ENCODE data around the gene TRMT5. TPM values are rescaled to one million over a fixed set of nuclear protein-coding genes. Genes with fewer than 3 reads are reported as not detected.

The TRMT5 gene
- total and polyA plus RNA-seq, 7 donors: 1.2 to 16.9 (median 7.2) TPM

DNA sequence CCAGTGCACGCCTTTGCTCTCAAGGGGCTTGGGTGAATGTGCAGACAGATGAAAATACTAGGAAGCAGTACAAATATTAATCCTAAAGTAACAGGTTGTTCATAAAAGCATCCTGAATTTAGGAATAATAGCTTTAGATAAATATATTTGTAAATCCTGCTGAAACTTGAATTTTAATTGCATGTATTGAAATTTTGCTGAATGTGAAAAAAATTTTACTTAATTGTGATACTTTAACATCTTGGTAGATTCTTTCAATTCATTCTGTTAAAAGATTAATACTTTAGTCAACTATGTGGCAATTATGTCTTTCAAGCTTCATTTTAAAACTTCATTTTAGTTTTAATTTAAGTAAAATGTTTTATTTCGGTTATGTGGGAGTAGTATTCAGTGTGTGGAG, 5.6 kb upstream of the TRMT5 start:
- intact Hi-C loops (cut with DNase I): no loop called here
- Histone ChIP-seq H3K4me1 (peaks cover 0 to 12% (median 6%) of the 10 kb centered on the region in 4 donors), H3K27me3 (no peaks in the 10 kb centered on the region), H3K4me3 (no peak overlapping the region), H3K27ac (no peak overlapping the region), H3K36me3 (peaks cover 0 to 49% (median 6%) of the 10 kb centered on the region in 4 donors), H3K9me3 (no peaks in the 10 kb centered on the region)
- TF ChIP-seq, protein P1, sequence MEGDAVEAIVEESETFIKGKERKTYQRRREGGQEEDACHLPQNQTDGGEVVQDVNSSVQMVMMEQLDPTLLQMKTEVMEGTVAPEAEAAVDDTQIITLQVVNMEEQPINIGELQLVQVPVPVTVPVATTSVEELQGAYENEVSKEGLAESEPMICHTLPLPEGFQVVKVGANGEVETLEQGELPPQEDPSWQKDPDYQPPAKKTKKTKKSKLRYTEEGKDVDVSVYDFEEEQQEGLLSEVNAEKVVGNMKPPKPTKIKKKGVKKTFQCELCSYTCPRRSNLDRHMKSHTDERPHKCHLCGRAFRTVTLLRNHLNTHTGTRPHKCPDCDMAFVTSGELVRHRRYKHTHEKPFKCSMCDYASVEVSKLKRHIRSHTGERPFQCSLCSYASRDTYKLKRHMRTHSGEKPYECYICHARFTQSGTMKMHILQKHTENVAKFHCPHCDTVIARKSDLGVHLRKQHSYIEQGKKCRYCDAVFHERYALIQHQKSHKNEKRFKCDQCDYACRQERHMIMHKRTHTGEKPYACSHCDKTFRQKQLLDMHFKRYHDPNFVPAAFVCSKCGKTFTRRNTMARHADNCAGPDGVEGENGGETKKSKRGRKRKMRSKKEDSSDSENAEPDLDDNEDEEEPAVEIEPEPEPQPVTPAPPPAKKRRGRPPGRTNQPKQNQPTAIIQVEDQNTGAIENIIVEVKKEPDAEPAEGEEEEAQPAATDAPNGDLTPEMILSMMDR (IDR thresholded peaks at IDR 0.05): no peak
- TF ChIP-seq POLR2AphosphoS5 (IDR thresholded peaks at IDR 0.05) (no peak), EP300 (IDR thresholded peaks at IDR 0.05) (no peak), POLR2A (IDR thresholded peaks at IDR 0.05) (no peak)
- DNase-seq: no peak
- 96 to 97% methylated on average over 2 of the region's 2 CpGs for WGBS, 2 donors

DNA sequence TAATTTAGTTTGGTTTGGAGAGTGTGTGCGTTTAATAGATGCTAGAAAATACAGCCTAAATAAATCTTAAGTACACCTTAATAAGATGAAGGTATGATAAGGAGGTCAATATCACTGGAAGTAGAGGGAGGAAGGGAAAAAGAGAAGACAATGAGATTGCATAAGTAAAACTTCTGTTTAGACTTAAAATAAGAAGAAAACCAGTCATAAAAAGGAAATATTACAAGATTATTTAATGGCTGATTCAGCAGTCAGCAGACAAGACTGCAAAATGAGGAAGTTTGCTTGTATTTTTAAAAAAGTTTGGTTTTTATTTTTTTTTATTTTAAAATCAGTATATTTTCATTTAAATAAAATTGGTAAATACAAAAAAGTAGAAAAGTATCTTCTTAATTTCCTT, 3.3 kb upstream of the TRMT5 start:
- Histone ChIP-seq H3K27me3 (no peaks in the 10 kb centered on the region), H3K9me3 (no peaks in the 10 kb centered on the region), H3K27ac (no peak overlapping the region), H3K4me1 (peaks cover 0 to 21% (median 14%) of the 10 kb centered on the region in 4 donors), H3K4me3 (no peak overlapping the region), H3K36me3 (peaks cover 0 to 30% (median 4%) of the 10 kb centered on the region in 4 donors)
- WGBS, 2 donors: 88 to 93% methylated on average over 1 of the region's 1 CpG
- no peak for DNase-seq
- intact Hi-C loops (cut with DNase I): loop anchor here (5.0 kb wide), 1 partner anchor 262 kb away; the partner anchor contains the start of gene SIX4
- TF ChIP-seq, protein P1 (IDR thresholded peaks at IDR 0.05): no peak
- TF ChIP-seq POLR2A (IDR thresholded peaks at IDR 0.05) (no peak), EP300 (IDR thresholded peaks at IDR 0.05) (no peak), POLR2AphosphoS5 (IDR thresholded peaks at IDR 0.05) (no peak)

DNA sequence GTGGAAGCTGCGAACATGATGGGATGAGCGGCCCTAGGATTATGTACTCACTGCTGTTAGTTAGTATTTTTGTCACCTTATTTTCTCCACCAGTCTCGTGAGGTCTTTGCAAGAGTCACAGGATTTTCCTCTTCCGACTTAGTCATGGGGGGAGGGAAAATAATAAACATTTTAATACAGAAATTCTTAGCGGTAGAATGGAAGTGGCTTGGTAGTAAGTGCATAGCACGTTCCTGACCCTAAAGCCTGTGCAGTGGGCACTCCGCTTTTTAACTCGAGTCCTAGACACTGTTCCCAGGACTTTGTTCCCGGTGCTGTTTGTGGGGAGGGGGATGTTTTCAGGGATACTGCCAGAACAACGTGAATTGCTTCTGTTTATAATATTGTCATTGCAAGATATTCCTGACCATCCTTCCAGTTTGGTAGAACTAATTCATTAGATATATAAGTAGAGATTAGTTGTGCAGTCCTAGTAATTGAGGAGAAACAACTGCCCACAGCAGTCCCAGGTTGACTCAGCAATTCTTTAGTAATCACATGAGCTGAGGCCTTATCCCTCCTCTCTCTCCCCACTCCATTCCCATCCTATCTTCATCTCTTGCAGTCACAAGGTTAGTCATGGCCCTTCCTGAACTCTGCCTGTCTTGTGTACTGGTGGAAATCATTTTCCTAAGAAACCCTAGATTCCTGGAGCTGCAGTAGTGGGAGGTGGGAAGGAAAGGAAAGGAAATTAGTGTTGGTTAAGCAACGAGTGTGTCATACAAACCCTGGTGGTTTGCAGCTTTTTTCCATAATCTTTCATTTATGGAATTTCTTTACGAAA, 965 bp upstream of the TRMT5 start:
- WGBS, 2 donors: 10 to 11% methylated on average over 12 of the region's 12 CpGs
- Histone ChIP-seq H3K4me3 (peak overlapping the region; percentile 62 to 75 (median 72)), H3K4me1 (peaks cover 0 to 37% (median 27%) of the 10 kb centered on the region in 4 donors), H3K27me3 (no peaks in the 10 kb centered on the region), H3K27ac (peak overlapping the region; percentile 80 to 88 (median 84)), H3K9me3 (no peaks in the 10 kb centered on the region), H3K36me3 (peaks cover 0 to 21% (median 4%) of the 10 kb centered on the region in 4 donors)
- DNase-seq: no peak
- TF ChIP-seq POLR2AphosphoS5 (IDR thresholded peaks at IDR 0.05): no peak
- no peak for TF ChIP-seq POLR2A (IDR thresholded peaks at IDR 0.05)
- TF ChIP-seq EP300 (IDR thresholded peaks at IDR 0.05): no peak
- TF ChIP-seq, protein P1 (IDR thresholded peaks at IDR 0.05): no peak
- intact Hi-C loops (cut with DNase I): loop anchor here (5.0 kb wide), 1 partner anchor 260 kb away; the partner anchor contains the start of gene SIX4

DNA sequence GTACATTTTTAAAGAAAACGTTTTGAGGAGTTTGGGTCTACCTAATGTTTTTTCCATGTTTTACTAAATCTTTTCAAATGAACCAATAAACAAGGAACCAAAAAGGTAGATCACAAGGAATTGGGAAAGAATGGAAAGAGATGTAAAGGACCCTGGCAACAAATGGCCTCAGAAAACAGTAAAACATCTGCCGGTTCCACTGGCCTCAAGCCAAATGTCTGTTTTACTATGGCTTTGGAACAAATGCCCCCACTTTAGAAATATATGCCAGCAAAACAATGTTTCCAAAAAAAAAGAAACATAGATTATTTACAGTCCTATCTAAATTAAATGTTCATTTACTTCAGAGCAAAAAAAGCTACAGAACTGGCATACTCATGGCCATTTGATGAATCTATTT, 3.0 kb downstream of the TRMT5 start:
- no peaks in the 10 kb centered on the region for H3K9me3 ChIP-seq
- no peaks in the 10 kb centered on the region for H3K27me3 ChIP-seq
- DNase-seq: no peak
- intact Hi-C loops (cut with DNase I): no loop called here
- peaks cover 0 to 37% (median 27%) of the 10 kb centered on the region in 4 donors for H3K4me1 ChIP-seq
- peaks cover 0 to 14% (median 2%) of the 10 kb centered on the region in 4 donors for H3K36me3 ChIP-seq
- no peak for TF ChIP-seq EP300 (IDR thresholded peaks at IDR 0.05)
- TF ChIP-seq POLR2A (IDR thresholded peaks at IDR 0.05): no peak
- H3K4me3 ChIP-seq: no peak overlapping the region
- no peak overlapping the region for H3K27ac ChIP-seq
- 50 to 66% methylated on average over 2 of the region's 2 CpGs for WGBS, 2 donors

DNA sequence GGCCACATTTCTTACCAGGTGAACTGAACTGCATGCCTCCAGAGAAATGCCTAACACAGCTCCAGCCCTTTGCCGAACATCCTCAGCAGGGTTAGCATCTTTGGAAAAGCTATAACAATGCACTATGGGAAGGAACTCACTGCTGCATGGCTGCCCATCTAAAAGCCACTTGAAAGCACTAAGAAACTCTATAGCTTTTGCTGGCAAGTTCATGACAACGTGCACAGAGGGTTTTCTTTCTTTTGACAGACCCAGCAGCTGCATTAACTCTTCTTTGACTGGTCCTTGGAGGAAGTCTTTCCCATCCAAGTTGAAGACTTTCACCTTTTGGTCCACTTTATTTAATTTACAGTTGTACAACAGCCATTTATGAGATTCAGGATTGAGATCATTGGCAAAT, 5.3 kb downstream of the TRMT5 start:
- Histone ChIP-seq H3K36me3 (peaks cover 0 to 14% (median 2%) of the 10 kb centered on the region in 4 donors), H3K4me1 (peaks cover 0 to 24% (median 21%) of the 10 kb centered on the region in 4 donors), H3K9me3 (no peaks in the 10 kb centered on the region), H3K27me3 (no peaks in the 10 kb centered on the region), H3K4me3 (no peak overlapping the region), H3K27ac (no peak overlapping the region)
- intact Hi-C loops (cut with DNase I): no loop called here
- TF ChIP-seq, protein P1 (IDR thresholded peaks at IDR 0.05): no peak
- TF ChIP-seq POLR2AphosphoS5 (IDR thresholded peaks at IDR 0.05): no peak
- TF ChIP-seq EP300 (IDR thresholded peaks at IDR 0.05): no peak
- TF ChIP-seq POLR2A (IDR thresholded peaks at IDR 0.05): no peak
- 53 to 63% methylated on average over 2 of the region's 2 CpGs for WGBS, 2 donors
- no peak for DNase-seq
